HG03457 (cell line): ENCODE results near the gene RHBDD3.

Experiments used
- ATAC-seq: cut with Tn5 transposase; IDR thresholded peaks from one replicate; pipeline ENCODE4 v1.9.1; 2021; ENCODE audit warnings: moderate number of reproducible peaks; ENCODE audit not compliant: unreplicated experiment

RHBDD3 gene

DNA sequence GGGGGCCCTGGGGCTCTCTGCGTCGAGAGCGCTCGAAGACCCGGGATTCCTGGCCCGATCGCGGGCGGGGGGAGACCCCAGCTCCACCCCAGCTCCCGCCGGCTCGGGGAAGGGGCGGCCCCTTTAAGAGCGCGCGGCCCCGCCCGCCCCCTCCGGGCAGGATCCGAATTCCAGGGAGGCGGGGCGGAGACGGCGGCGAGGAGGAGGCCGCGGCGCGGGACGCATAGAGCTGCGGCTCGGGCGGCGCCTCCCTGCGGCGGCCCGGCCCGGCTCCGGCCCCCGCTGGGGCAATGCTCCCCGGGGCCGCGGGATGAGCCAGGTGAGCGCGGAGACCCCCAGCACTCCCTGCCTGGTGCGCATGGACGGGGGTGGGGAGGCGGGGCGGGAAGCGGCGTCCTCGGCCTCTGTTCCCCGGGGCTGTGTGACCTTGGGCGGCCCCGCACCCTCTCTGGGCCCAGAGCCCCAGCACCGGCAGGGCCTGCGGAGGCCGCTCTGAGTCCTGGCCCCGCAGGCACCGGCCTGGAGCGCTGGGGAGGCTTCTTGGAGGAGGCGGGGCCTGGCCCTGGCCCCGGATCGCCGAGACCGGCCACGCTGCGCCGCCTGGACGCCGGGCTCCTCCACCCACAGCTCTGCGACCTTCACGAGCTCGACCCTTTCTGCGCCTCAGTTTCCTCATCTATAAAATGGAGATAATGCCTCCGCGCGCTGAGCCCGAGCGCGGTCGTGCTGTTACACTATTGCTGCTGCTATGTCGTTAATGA lies 39.2 kb upstream of the RHBDD3 start:
- no peak for ATAC-seq

GRCh38 chr22:29306175-29306834 lies 38.5 kb upstream of the RHBDD3 start, which contains the start of gene GAS2L1:
TSS of gene GAS2L1 (plus strand) at chr22:29306650. CDS start at chr22:29308106, 1,456 bp downstream.
- ATAC-seq = no peak

- ATAC-seq = no peak
Observed at GRCh38 chr22:29305836-29306174, 38.0 kb upstream of the RHBDD3 start.

- ATAC-seq = no peak
Observed at GRCh38 chr22:29302681-29303465, 35.1 kb upstream of the RHBDD3 start.

DNA sequence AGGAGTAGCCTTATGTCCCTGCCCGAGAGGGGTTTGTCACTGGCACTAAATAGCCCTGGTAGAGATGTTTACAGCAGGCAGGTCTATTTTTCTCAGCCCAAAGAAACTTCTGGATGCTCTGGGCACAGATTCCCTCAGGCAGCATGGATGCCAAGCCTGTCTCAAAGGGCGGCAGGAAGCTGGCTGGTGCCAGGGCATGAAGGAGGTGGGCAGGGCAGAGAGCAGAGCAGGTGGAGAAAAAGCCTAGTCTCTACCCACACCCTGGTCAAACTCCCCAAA lies 34.6 kb upstream of the RHBDD3 start:
- ATAC-seq = no peak

DNA sequence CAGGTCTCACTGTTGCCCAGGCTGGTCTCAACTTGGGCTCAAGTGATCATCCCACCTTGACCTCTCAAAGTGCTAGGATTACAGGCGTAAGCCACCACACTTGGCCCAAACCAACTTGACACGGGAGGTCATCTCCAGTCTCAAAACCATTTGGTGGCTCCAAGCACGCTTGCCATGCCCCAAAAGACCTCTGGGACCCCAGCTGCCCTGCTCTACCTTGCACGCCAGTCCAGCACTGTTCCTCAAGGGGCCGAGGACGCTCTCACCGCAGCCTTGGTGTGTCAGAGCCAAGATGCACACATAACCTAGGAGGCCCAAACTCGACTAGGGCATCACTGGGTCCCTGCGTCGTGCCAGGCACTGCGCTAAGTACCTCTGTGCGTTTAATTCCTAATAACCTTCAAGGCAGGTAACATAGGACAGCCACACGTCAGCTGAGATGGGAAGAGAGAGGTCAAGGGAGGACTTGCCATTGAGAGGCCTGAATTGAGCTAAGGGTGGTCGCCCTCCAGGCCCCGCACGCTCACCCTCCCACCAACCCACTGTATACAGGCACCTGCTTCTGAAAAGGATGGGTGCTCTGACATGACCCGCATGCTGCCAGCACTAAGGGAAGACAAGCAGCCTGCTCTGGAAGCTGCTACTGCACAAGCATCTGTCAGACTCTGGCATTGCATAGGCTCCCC lies 34.1 kb upstream of the RHBDD3 start:
- ATAC-seq = no peak

DNA sequence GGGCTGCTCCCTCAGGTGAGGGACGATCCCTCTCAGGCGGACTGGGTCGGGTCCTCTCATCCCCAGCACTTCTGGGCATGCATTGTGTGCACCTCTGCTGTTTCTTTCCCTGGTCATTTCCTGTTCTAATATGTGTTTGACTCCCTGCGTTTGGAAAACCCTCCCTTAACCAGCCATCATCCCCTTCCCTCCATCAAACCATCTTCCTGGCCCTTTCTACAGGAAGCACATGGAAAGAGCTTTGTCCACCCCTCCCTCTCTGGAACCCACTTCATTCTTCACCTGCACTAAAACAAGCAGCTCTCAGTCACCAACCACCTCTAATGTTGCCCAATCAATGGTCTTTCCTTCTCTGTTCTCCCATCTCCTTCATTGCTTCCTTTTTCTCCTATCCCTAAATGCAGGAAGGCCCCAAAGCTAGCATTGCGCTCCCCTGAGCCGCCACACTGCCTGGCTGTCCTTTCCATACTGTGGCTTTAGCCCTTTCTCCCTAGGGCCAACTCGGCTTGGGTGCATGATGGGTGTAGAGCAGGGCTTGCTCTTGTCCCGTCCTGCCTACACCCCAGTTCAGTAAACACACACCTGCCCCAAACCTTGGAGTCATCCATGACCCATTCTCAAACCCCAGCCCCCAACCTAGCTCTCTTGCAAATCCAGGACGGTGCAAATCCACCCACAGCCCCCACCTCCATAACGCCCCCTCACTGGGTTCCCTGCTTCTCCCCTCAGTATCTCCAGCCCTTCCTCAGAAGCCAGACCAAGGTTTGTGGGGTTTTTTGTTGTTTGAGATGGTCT lies 33.2 kb upstream of the RHBDD3 start:
- ATAC-seq = no peak

DNA sequence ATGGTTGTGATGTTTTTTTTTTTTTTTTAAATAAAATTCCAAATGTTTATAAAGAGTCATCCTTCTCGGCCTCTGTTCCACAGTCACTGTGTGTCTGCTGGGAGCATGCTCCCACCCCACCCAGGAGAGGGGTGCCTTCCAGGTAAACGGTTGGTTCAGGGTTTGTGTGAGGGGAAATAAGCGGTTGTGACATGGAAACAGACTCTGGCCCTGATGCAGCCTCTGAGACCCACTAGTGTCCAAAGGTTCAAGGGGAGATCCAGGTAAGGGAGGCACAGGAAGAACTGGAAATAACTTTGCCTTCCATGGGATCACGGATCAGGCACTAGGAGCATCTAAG lies 32.7 kb upstream of the RHBDD3 start:
- ATAC-seq = no peak

GRCh38 chr22:29299136-29299900 lies 31.5 kb upstream of the RHBDD3 start:
- no peak for ATAC-seq

- no peak for ATAC-seq
Observed at GRCh38 chr22:29298641-29299040, 30.9 kb upstream of the RHBDD3 start.

GRCh38 chr22:29292379-29292778 lies 24.6 kb upstream of the RHBDD3 start:
- no peak for ATAC-seq

- ATAC-seq = no peak
Observed at GRCh38 chr22:29291215-29291614, 23.4 kb upstream of the RHBDD3 start.

DNA sequence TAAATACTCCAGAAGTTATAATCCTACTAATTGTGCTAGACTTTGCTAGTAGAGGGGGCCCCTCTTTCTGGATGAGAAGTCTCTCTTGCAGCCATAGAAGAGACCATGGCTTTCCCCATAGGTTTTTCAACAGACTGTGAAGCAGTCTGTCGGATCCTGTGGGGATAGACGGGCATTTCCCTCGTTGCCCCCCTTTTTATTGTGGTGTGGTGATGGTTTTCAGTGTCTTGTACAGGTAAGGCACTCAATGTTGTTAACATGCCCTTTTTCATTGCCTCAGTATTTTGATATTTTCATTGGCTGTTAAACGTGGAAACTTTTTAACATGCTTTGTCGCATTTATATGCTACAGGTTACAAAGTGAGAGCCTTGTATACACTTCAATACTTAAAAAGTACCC lies 22.3 kb upstream of the RHBDD3 start:
- ATAC-seq = no peak

DNA sequence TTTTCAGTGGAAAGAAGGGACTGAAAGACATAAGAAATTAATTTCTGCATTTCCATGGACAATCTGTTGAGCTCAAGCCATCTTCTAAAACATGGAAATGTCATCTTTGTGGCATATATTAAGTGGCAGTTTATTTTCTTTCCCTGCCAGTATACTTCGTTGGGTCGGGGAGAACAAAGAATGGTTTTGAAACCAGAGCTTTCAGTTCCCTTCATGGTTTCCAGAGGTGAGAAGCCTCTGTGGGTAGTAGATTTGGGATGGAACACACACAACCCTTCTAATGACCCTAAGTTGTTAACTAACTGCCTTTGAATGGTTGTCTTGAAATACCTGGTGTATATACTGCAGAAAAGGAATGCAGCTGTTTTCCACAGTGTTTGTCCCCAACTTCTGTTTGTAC lies 21.1 kb upstream of the RHBDD3 start:
- ATAC-seq = no peak

DNA sequence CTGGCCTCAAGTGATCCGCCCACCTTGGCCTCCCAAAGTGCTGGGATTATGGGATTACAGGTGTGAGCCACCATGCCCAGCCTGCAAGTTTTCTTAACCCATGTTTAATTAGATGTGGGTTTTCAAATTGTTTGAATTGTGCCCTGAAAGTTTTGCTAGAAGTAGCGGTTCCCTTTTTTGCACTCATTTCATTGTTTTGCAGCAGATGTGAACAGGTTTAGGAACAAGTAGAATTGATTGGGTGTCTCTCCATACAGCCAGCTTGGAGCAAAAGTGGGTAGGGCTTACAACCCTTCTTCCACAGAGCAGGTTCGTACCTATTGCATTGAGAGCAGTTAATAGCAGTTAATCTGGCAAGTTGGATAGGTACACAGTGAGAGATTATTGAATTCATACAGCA lies 16.4 kb upstream of the RHBDD3 start:
- no peak for ATAC-seq

DNA sequence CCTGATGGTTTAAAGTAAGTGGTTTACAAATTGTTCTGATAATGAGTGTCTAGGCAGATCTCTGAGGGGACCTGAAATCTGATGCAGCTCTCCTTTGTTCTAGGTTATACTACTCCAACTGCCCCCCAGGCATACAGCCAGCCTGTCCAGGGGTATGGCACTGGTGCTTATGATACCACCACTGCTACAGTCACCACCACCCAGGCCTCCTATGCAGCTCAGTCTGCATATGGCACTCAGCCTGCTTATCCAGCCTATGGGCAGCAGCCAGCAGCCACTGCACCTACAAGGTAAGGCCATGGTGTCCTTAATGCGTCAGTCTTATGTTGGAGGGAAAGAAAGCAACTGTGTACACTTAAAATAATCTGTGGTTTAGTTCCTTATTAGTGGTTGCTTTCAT lies 10.1 kb upstream of the RHBDD3 start:
- no peak for ATAC-seq

DNA sequence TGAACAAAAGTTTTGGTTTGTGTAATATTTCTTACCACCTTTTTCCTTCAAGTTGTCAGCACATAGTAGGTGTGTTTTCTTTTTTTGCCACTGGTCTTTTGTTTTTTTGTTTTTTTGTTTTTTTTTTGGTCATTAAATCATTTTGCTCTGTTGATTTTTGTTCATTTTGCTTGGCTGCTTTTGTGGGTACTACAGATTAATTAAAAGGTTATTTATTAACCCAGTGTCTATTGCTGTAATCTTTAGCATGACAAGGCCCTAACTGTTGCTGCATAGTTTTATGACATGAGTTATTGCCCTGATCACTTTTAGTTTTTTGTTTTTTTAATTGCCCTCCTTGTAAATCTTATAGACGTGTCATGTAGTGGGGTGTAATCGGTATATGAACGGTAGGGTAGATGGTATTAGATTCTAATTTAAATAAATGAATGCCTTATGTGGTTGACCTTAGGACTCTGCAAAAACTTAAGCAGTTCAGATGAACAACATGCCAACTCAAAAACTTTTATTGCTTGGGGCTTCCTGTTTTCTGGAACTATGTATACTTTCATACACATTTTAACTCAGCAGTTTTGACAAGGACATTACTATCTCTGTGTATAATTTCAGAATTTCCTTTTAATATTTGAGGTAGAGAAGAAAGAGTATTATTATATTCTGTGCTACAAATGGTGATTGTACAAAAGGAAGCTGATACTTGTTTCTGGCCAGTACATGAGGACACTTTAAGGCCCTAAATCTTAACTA lies 8.2 kb upstream of the RHBDD3 start:
- no peak for ATAC-seq

GRCh38 chr22:29275167-29275566 lies 7.4 kb upstream of the RHBDD3 start:
- ATAC-seq = no peak

GRCh38 chr22:29272624-29273023 lies 4.8 kb upstream of the RHBDD3 start:
- ATAC-seq = no peak
